ENCODE results near the gene SET.

DNA sequence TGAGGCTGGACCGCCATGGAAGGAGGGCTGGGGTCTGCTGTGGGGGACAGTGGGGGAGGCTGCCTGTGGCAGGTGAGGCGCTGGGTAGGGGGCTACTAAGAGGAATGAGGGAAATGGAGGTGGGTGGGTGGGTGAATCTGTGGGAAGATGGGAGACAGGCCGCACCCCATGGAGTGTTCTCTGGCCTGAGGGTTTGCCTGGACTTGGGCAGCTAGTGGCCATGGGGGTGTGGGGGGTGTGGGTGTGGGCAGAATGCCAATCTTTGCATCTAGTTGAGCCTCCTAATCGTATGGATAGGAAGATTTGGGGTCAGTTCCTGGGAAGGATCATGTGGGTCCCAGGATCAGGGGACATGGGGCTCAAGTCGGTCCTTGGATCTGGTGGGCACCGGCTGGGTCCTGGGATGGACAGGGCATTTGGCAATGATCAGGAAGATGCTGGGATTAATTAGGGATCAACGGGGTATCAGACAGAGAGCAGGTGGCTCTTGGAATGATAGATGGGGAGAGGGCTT is 34.4 kb downstream of the SET start:
- TF ChIP-seq, protein P1, sequence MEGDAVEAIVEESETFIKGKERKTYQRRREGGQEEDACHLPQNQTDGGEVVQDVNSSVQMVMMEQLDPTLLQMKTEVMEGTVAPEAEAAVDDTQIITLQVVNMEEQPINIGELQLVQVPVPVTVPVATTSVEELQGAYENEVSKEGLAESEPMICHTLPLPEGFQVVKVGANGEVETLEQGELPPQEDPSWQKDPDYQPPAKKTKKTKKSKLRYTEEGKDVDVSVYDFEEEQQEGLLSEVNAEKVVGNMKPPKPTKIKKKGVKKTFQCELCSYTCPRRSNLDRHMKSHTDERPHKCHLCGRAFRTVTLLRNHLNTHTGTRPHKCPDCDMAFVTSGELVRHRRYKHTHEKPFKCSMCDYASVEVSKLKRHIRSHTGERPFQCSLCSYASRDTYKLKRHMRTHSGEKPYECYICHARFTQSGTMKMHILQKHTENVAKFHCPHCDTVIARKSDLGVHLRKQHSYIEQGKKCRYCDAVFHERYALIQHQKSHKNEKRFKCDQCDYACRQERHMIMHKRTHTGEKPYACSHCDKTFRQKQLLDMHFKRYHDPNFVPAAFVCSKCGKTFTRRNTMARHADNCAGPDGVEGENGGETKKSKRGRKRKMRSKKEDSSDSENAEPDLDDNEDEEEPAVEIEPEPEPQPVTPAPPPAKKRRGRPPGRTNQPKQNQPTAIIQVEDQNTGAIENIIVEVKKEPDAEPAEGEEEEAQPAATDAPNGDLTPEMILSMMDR (IDR thresholded peaks at IDR 0.05; ENCODE audit: insufficient read depth, low read length, poor library complexity, severe bottlenecking) = no peak
- TF ChIP-seq EZH2phosphoT487 (conservative IDR thresholded peaks at IDR 0.05; ENCODE audit: low read length) = no peak

All from SU-DHL-6 (cell line).